CD14-positive monocyte (primary cell): ENCODE data around the gene AP4M1. TPM values are rescaled to one million over a fixed set of nuclear protein-coding genes. Genes with fewer than 3 reads are reported as not detected.

Experiments used
- DNase-seq, 3 donors: peaks; one replicate each; pipeline ENCODE4 v3.0.0-alpha.2; 2011 to 2022
- H2AFZ ChIP-seq: 2 replicates; pipeline ENCODE4 v1.6.0; 2012; ENCODE audit warnings: mild to moderate bottlenecking, low read depth, low read length, inconsistent platforms; ENCODE audit not compliant: insufficient read depth, poor library complexity, severe bottlenecking
- H3K27ac ChIP-seq, 2 donors: 1 replicate in 1 of 2; 2 replicates in 1 of 2; pipeline ENCODE4 v1.5.1; 2012 to 2013; ENCODE audit warnings: low read length in 2 of 2, control low read depth in 1 of 2, inconsistent platforms in 1 of 2, low read depth in 1 of 2, mild to moderate bottlenecking in 1 of 2
- H3K27me3 ChIP-seq, 2 donors: one replicate each; pipeline versions ENCODE4 v1.6.0 to v1.6.1; 2011 to 2013; ENCODE audit warnings: low read length in 2 of 2; ENCODE audit not compliant: control insufficient read depth in 2 of 2, insufficient read depth in 2 of 2
- H3K36me3 ChIP-seq, 2 donors: replicated peaks in 1 of 2; 1 replicate in 1 of 2; 2 replicates in 1 of 2; pipeline versions ENCODE4 v1.5.1 to v1.6.1; 2012 to 2013; ENCODE audit warnings: low read length in 2 of 2, control low read depth in 1 of 2, inconsistent platforms in 1 of 2, mild to moderate bottlenecking in 1 of 2; ENCODE audit not compliant: insufficient read depth in 2 of 2, control insufficient read depth in 1 of 2
- H3K4me1 ChIP-seq, 2 donors: 1 replicate in 1 of 2; 2 replicates in 1 of 2; pipeline versions ENCODE4 v1.5.1 to v1.6.1; 2012 to 2013; ENCODE audit warnings: low read length in 2 of 2, control low read depth in 1 of 2, inconsistent platforms in 1 of 2, mild to moderate bottlenecking in 1 of 2, moderate library complexity in 1 of 2; ENCODE audit not compliant: insufficient read depth in 2 of 2, control insufficient read depth in 1 of 2
- H3K4me2 ChIP-seq: replicated peaks from 2 replicates; pipeline ENCODE3; 2012; ENCODE audit warnings: low read length, moderate library complexity, mild to moderate bottlenecking; ENCODE audit not compliant: poor library complexity, severe bottlenecking; ENCODE audit errors: extremely low read depth
- H3K4me3 ChIP-seq, 3 experiments: fragments of 200-600 bp in 1 of 3; sonication (generic) in 1 of 3; replicated peaks in 1 of 3; 1 replicate in 2 of 3; 2 replicates in 1 of 3; pipeline ENCODE4 v1.5.1; 2011 to 2013; ENCODE audit warnings: low read length in 3 of 3, mild to moderate bottlenecking in 3 of 3, control low read depth in 2 of 3, low read depth in 2 of 3, inconsistent platforms in 1 of 3, moderate library complexity in 1 of 3
- H3K79me2 ChIP-seq: 2 replicates; pipeline ENCODE4 v1.6.0; 2012; ENCODE audit warnings: mild to moderate bottlenecking, control low read depth, inconsistent platforms, low read length, moderate library complexity; ENCODE audit not compliant: insufficient read depth
- H3K9ac ChIP-seq: 2 replicates; pipeline ENCODE4 v1.6.0; 2017; ENCODE audit warnings: low read length, mild to moderate bottlenecking; ENCODE audit not compliant: insufficient read depth, poor library complexity, severe bottlenecking
- H3K9me3 ChIP-seq, 2 donors: replicated peaks in 1 of 2; 1 replicate in 1 of 2; 2 replicates in 1 of 2; pipeline versions ENCODE4 v1.5.1 to v1.6.1; 2012 to 2013; ENCODE audit warnings: low read length in 2 of 2, control low read depth in 1 of 2; ENCODE audit not compliant: control insufficient read depth in 1 of 2, insufficient read depth in 1 of 2
- H4K20me1 ChIP-seq: 2 replicates; pipeline ENCODE4 v1.6.0; 2012; ENCODE audit warnings: mild to moderate bottlenecking, low read length, control low read depth, moderate library complexity; ENCODE audit not compliant: insufficient read depth
- H3K27ac Mint-ChIP-seq, 7 donors: one replicate each; pipeline ENCODE4 v1.8.0; 2020; ENCODE audit warnings: mild to moderate bottlenecking in 7 of 7, mixed read lengths in 7 of 7, moderate library complexity in 6 of 7, inconsistent platforms in 2 of 7
- H3K27me3 Mint-ChIP-seq, 3 donors: one replicate each; pipeline ENCODE4 v1.8.0; 2021 to 2022; ENCODE audit warnings: low read depth in 3 of 3, mild to moderate bottlenecking in 3 of 3, mixed read lengths in 3 of 3, moderate library complexity in 3 of 3, inconsistent platforms in 1 of 3
- H3K36me3 Mint-ChIP-seq, 2 donors: one replicate each; pipeline ENCODE4 v1.8.0; 2020; ENCODE audit warnings: mixed read lengths in 2 of 2, inconsistent platforms in 1 of 2, mild to moderate bottlenecking in 1 of 2
- H3K4me1 Mint-ChIP-seq: one replicate; pipeline ENCODE4 v1.8.0; 2020; ENCODE audit warnings: mild to moderate bottlenecking, mixed read lengths
- H3K4me3 Mint-ChIP-seq, 2 donors: one replicate each; pipeline ENCODE4 v1.8.0; 2020; ENCODE audit warnings: mild to moderate bottlenecking in 2 of 2, mixed read lengths in 2 of 2, moderate library complexity in 1 of 2
- H3K9me3 Mint-ChIP-seq, 7 donors: one replicate each; pipeline ENCODE4 v1.8.0; 2020 to 2022; ENCODE audit warnings: mixed read lengths in 7 of 7, mild to moderate bottlenecking in 6 of 7, moderate library complexity in 6 of 7, inconsistent platforms in 2 of 7
- CTCF ChIP-seq: fragments of 200-600 bp; IDR thresholded peaks from one replicate; pipeline ENCODE4 v1.8.0; 2022; ENCODE audit warnings: antibody characterized with exemption, mild to moderate bottlenecking
- WGBS: methylation state at CpG from one replicate; pipeline ENCODE4 v1.1.5; 2013; ENCODE audit warnings: missing lambda C conversion rate; ENCODE audit not compliant: insufficient coverage; 5-methylcytosine and 5-hydroxymethylcytosine counted together
- intact Hi-C, 2 donors: fragments of 100-400 bp; cut with micrococcal nuclease; formaldehyde crosslinking; loops; one replicate each; pipeline versions ENCODE4 v1.15.0 to v1.15.1; 2023
- polyA plus RNA-seq, 3 donors: library from polyadenylated mRNA; depleted of rRNA in 1 of 3; unstranded in 2 of 3; stranded (reverse) in 1 of 3; fragments of 300-500 nt in 2 of 3; fragments of >200 nt in 1 of 3; fragmentation: Illumina TruSeq in 2 of 3; gene quantifications; 1 replicate in 2 of 3; 2 replicates in 1 of 3; pipeline ENCODE4 v1.2.3, GENCODE V29; 2012 to 2021

AP4M1 gene
- polyA plus RNA-seq, 3 donors, result 10.5 to 13.1 (median 12.6) TPM

- H2AFZ ChIP-seq, result no peak overlapping the region
- 95% methylated on average over 3 of the region's 10 CpGs for WGBS
- H3K27ac Mint-ChIP-seq, result no peak overlapping the region
Observed at GRCh38 chr7:100087055-100087750, 14.2 kb upstream of the AP4M1 start.

More at GRCh38 chr7:100087055-100087750, 14.2 kb upstream of the AP4M1 start:
- Mint-ChIP-seq H3K36me3 (peaks cover 20% of the 10 kb centered on the region in 2 donors), H3K9me3 (peaks cover 0 to 5% (median 0%) of the 10 kb centered on the region in 7 donors), H3K4me3 (no peak overlapping the region), H3K4me1 (peaks cover 33% of the 10 kb centered on the region), H3K27me3 (peaks cover 8 to 15% (median 14%) of the 10 kb centered on the region in 3 donors)
- H3K27me3 ChIP-seq, result no peaks in the 10 kb centered on the region
- H3K79me2 ChIP-seq, result peaks cover 12% of the 10 kb centered on the region
- intact Hi-C loops, result loop anchor here (10.0 kb wide), 1 partner anchor 72 kb away; the partner anchor contains the start of gene ZKSCAN1 (in 2 of the 2)
- peaks cover 33 to 44% of the 10 kb centered on the region in 2 donors for H3K4me1 ChIP-seq
- TF ChIP-seq CTCF, result no peak
- no peak overlapping the region for H3K27ac ChIP-seq
- no peak overlapping the region for H3K4me2 ChIP-seq
- peaks cover 20 to 21% of the 10 kb centered on the region in 2 donors for H3K36me3 ChIP-seq
- H3K4me3 ChIP-seq, result no peak overlapping the region
- no peaks in the 10 kb centered on the region for H3K9me3 ChIP-seq
- H3K9ac ChIP-seq, result no peak overlapping the region
- no peak for DNase-seq
- H4K20me1 ChIP-seq, result no peaks in the 10 kb centered on the region
